Measurements from ENCODE around the gene EPB41.

Gene EPB41

DNA sequence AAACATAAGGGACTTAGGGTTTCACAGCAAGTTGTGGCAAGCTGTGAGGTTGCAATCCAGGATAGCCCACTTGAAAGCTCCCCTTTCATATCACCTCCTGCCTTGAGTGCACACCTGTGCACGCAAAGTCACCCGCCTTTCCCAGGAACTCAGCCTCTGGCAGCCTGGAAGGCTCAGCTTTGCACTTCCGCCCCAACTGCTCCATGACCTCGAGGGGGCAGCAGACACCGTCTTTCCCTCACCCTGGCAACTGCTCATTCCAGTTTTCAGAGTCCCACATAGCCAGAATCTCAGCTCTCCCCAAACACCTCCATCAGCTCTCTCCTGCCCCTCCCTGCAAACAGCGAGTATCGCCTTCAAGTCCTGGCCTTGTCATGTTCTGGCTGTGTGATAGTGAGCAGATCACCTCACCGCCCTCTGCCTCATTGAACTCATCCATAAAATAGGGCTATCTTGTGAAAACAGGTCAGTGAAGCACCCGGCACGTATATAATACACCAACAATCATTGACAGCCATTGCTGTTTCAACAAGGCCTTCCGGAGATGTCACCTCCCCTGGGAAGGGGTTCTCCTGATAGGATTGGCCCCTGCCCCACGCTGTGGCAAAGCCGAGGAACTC is 32.2 kb upstream of the EPB41 start:
- Histone ChIP-seq H3K27me3 (ENCODE audit: control insufficient read depth, insufficient read depth, low read length, poor library complexity, severe bottlenecking) (peaks cover 9% of the 10 kb centered on the region), H3K4me1 (ENCODE audit: control insufficient read depth, insufficient read depth, low read length) (peaks cover 14% of the 10 kb centered on the region), H3K9me3 (ENCODE audit: control insufficient read depth, low read length) (no peaks in the 10 kb centered on the region), H3K27ac (ENCODE audit: insufficient read depth, low read depth, low read length, poor library complexity, severe bottlenecking) (no peak overlapping the region), H3K36me3 (ENCODE audit: control insufficient read depth, insufficient read depth, low read length) (no peaks in the 10 kb centered on the region), H3K4me3 (ENCODE audit: insufficient read depth, low read depth, low read length) (no peak overlapping the region)
- WGBS, 2 experiments: 36 to 38% methylated on average over 13 of the region's 13 CpGs

DNA sequence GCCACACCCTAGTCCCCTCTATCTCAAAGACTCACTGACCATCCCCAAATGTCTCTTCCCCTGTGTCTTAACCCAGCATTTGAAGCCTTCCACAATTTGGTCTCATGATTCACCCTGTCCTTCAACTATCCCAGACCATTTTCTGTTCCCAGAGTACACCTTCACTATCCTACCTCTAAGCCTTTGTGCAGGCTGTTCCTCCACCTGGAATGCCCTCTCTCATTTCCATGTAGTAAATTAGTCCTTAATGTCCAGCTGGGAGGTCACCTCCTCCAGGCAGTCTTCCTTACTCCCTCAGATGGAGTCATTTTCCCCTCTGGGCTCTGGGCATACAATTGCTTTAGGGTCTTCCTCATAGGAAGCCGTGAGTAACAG is 31.1 kb upstream of the EPB41 start:
- Histone ChIP-seq H3K4me1 (ENCODE audit: control insufficient read depth, insufficient read depth, low read length) (peaks cover 14% of the 10 kb centered on the region), H3K27me3 (ENCODE audit: control insufficient read depth, insufficient read depth, low read length, poor library complexity, severe bottlenecking) (peaks cover 20% of the 10 kb centered on the region), H3K4me3 (ENCODE audit: insufficient read depth, low read depth, low read length) (no peak overlapping the region), H3K27ac (ENCODE audit: insufficient read depth, low read depth, low read length, poor library complexity, severe bottlenecking) (no peak overlapping the region), H3K36me3 (ENCODE audit: control insufficient read depth, insufficient read depth, low read length) (no peaks in the 10 kb centered on the region), H3K9me3 (ENCODE audit: control insufficient read depth, low read length) (no peaks in the 10 kb centered on the region)
- WGBS, 2 experiments: 50 to 73% methylated on average over 1 of the region's 1 CpG

GRCh38 chr1:28885472-28885877 is 28.9 kb upstream of the EPB41 start:
- H3K36me3 ChIP-seq (ENCODE audit: control insufficient read depth, insufficient read depth, low read length): no peaks in the 10 kb centered on the region
- no peak overlapping the region for H3K4me3 ChIP-seq (ENCODE audit: insufficient read depth, low read depth, low read length)
- no peak overlapping the region for H3K27ac ChIP-seq (ENCODE audit: insufficient read depth, low read depth, low read length, poor library complexity, severe bottlenecking)
- WGBS, 2 experiments: 81 to 83% methylated on average over 7 of the region's 7 CpGs
- no peaks in the 10 kb centered on the region for H3K9me3 ChIP-seq (ENCODE audit: control insufficient read depth, low read length)
- peaks cover 35% of the 10 kb centered on the region for H3K27me3 ChIP-seq (ENCODE audit: control insufficient read depth, insufficient read depth, low read length, poor library complexity, severe bottlenecking)
- H3K4me1 ChIP-seq (ENCODE audit: control insufficient read depth, insufficient read depth, low read length): peaks cover 14% of the 10 kb centered on the region

DNA sequence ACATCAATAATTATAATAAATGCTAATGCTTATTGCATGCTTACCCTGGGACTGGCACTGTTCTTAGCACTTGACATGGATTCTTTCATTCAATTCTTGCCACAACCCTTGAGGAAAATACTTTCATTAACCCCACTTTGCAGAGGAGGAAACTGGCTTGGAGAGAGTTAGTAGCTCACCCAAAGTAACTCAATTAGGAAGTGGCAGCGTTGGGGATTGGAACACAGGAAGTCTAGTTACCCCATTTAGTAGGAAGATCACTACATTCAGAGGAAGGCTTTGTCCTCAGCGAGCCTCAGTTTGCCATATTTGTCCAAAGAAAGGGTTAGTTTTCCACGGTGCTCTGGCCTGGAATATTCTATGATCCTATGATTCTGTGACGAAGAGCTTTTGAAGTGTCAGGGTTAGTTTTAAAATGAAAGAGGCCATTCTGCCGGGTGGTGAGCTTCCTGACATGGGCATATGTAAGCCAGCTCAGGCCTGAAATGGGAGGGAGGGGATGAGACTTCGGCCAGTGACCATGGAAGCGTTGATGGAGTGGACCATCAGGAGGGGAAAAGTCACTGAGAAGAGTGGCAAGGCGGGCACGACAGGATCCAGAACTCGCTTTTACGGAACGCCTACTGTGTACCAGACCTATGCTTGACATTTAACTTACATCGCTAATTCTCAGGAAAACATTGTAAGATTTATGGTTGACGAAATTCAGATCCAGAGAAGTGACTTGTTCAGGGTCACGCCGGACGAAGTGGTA is 28.2 kb upstream of the EPB41 start:
- H3K27ac ChIP-seq (ENCODE audit: insufficient read depth, low read depth, low read length, poor library complexity, severe bottlenecking): no peak overlapping the region
- peaks cover 14% of the 10 kb centered on the region for H3K4me1 ChIP-seq (ENCODE audit: control insufficient read depth, insufficient read depth, low read length)
- H3K9me3 ChIP-seq (ENCODE audit: control insufficient read depth, low read length): no peaks in the 10 kb centered on the region
- WGBS, 2 experiments: 61 to 65% methylated on average over 17 of the region's 17 CpGs
- no peaks in the 10 kb centered on the region for H3K36me3 ChIP-seq (ENCODE audit: control insufficient read depth, insufficient read depth, low read length)
- peaks cover 35% of the 10 kb centered on the region for H3K27me3 ChIP-seq (ENCODE audit: control insufficient read depth, insufficient read depth, low read length, poor library complexity, severe bottlenecking)
- H3K4me3 ChIP-seq (ENCODE audit: insufficient read depth, low read depth, low read length): peak overlapping the region; percentile 75

DNA sequence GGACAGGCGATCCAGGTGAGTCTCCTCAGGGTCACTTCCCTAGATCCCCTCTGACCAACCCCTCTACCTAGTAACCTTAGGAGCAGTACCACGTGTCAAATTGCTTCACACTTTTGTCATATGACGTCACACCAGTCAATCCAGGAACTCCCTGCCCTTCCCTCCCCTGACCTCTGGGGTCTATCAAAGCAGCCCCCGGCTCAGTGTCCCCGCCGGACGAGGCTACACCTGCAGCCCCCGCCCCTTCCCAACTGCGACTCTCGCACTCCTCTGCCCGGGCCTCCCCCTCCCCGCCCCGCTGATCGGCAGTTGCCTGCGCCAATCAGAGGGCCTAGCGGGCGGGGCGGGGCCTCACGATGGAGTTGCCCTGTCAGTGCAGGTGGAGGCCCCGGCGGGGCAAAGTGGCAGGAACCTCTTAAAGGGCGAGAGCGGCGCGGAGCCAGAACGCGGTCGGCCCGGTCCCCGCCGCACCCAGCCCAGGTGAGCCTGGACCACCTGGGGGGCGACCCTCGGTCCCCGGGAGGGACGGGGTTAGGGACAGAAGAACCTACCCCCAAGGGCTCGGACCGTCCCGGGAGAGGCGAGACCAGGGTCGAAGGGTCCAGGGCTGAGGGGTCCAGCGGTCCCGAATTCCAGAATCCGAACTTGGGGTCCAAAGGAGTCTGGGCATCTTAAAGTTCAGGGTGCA is 27.5 kb upstream of the EPB41 start:
- Histone ChIP-seq H3K4me3 (ENCODE audit: insufficient read depth, low read depth, low read length) (peak overlapping the region; percentile 75), H3K9me3 (ENCODE audit: control insufficient read depth, low read length) (no peaks in the 10 kb centered on the region), H3K27me3 (ENCODE audit: control insufficient read depth, insufficient read depth, low read length, poor library complexity, severe bottlenecking) (peaks cover 35% of the 10 kb centered on the region), H3K27ac (ENCODE audit: insufficient read depth, low read depth, low read length, poor library complexity, severe bottlenecking) (no peak overlapping the region), H3K4me1 (ENCODE audit: control insufficient read depth, insufficient read depth, low read length) (peaks cover 14% of the 10 kb centered on the region), H3K36me3 (ENCODE audit: control insufficient read depth, insufficient read depth, low read length) (no peaks in the 10 kb centered on the region)
- 0 to 1% methylated on average over 43 of the region's 43 CpGs for WGBS, 2 experiments

DNA sequence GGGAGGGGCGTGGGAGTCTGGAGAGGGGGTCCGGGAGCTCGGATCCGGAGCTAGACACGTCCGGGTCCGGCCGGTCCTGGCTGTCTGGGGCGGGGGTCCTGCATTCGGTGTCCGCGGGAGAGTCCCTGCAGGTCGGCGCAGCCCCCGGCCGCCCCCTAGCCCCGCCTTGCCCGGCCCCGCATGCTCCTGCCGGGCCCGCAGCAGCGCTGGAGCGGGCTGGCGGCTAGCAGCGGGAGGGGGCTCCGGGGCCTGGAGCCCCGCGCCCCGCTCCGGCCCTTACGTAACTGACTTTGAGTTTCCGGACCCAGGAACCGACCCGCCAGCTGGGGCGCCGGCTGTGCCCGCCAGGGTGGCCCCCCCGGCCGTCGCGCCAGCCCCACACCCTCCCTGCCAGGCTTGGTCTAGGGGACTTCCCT is 26.9 kb upstream of the EPB41 start:
- Histone ChIP-seq H3K4me3 (ENCODE audit: insufficient read depth, low read depth, low read length) (peak overlapping the region; percentile 75), H3K27me3 (ENCODE audit: control insufficient read depth, insufficient read depth, low read length, poor library complexity, severe bottlenecking) (peaks cover 35% of the 10 kb centered on the region), H3K9me3 (ENCODE audit: control insufficient read depth, low read length) (no peaks in the 10 kb centered on the region), H3K4me1 (ENCODE audit: control insufficient read depth, insufficient read depth, low read length) (peaks cover 14% of the 10 kb centered on the region), H3K27ac (ENCODE audit: insufficient read depth, low read depth, low read length, poor library complexity, severe bottlenecking) (no peak overlapping the region), H3K36me3 (ENCODE audit: control insufficient read depth, insufficient read depth, low read length) (no peaks in the 10 kb centered on the region)
- 0 to 1% methylated on average over 41 of the region's 41 CpGs for WGBS, 2 experiments

DNA sequence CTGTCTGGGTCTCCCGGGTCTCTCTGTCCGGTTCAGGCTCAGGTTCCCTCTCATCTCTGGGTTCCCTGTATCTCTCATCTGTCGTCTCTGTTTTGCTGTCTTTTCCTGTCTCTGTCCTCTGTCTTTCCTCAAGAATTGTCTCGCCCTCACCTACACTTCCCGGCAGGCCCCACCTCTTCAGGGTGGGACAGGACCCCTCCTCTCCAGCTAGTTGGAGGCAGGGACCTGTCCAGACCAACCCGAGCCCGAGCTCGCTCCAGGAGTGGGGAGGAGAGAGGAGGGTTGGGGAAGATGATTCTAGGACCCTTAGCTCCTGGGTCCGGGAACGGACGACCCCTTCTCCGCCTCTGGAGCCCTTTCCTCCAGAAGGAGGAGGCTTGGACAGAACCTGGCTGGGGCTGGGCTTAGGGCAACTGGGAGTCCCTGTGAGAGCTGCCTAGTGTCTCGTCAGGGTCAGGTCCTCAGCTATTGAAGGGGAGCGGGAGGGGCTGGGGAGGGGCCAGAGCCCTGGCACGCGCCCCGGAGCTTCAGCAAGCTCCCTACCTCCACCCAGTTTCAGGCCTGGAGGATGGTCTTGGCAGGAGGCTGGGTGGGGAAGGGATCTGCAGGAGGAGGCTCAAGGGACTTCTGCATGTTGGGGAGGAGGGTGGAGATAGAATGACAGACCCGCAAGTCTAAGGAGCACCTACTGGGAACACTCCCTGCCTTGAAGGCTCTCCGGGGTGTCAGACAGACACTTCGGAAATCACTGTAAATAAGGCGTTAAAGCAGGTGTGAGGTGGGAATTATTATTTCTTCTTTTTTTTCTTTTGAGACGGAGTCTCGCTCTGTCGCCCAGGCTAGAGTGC is 26.3 kb upstream of the EPB41 start:
- WGBS, 2 experiments: 23 to 25% methylated on average over 24 of the region's 24 CpGs
- H3K9me3 ChIP-seq (ENCODE audit: control insufficient read depth, low read length): no peaks in the 10 kb centered on the region

DNA sequence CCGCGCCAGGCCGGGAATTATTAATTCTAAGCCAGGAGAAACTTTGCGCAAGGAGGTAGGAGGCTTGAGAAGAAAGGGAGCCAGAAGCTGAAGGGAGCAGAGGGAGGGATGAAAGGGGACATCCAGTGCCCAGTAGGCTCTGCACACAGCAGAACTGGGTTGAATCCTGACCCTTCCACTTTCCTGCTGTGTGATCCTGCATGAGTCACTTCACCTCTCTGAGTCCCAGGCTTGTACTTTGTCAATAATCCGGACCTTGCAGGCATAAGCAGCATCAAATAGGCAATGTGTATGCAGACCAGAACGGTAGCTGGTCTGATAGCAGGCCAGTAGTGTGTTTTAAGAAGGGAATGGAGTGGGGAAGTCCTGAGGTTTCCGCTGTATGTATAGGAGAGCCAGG is 25.5 kb upstream of the EPB41 start:
- 93% methylated on average over 7 of the region's 7 CpGs for WGBS, 2 experiments
- Histone ChIP-seq H3K36me3 (ENCODE audit: control insufficient read depth, insufficient read depth, low read length) (no peaks in the 10 kb centered on the region), H3K4me1 (ENCODE audit: control insufficient read depth, insufficient read depth, low read length) (peaks cover 11% of the 10 kb centered on the region), H3K4me3 (ENCODE audit: insufficient read depth, low read depth, low read length) (no peak overlapping the region), H3K9me3 (ENCODE audit: control insufficient read depth, low read length) (no peaks in the 10 kb centered on the region), H3K27ac (ENCODE audit: insufficient read depth, low read depth, low read length, poor library complexity, severe bottlenecking) (no peak overlapping the region), H3K27me3 (ENCODE audit: control insufficient read depth, insufficient read depth, low read length, poor library complexity, severe bottlenecking) (peaks cover 35% of the 10 kb centered on the region)

More for the DNA sequence above, 26.3 kb upstream of the EPB41 start:
- Histone ChIP-seq H3K27me3 (ENCODE audit: control insufficient read depth, insufficient read depth, low read length, poor library complexity, severe bottlenecking) (peaks cover 35% of the 10 kb centered on the region), H3K36me3 (ENCODE audit: control insufficient read depth, insufficient read depth, low read length) (no peaks in the 10 kb centered on the region), H3K4me1 (ENCODE audit: control insufficient read depth, insufficient read depth, low read length) (peaks cover 14% of the 10 kb centered on the region), H3K4me3 (ENCODE audit: insufficient read depth, low read depth, low read length) (peak overlapping the region; percentile 75), H3K27ac (ENCODE audit: insufficient read depth, low read depth, low read length, poor library complexity, severe bottlenecking) (no peak overlapping the region)

DNA sequence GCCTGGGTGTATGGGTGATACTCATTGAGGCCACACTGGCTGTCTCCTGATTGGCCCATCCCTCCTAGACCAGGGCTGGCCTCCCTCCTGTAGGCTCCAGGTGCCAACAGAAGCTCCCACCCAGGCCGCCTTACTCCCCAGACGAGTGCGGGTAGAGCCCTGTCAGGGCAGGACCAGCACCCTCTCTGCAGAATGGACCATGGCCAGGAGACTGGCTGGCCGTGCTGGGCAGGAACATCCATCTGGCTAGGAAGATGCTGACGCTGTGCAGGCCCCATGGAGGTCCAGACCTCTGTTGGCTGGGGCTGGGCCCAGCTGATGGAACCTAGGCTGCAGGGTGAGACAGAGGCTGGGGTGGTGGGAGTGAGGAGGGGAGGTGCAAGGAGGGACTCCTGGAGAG is 25.0 kb upstream of the EPB41 start:
- H3K36me3 ChIP-seq (ENCODE audit: control insufficient read depth, insufficient read depth, low read length): no peaks in the 10 kb centered on the region
- H3K4me3 ChIP-seq (ENCODE audit: insufficient read depth, low read depth, low read length): no peak overlapping the region
- H3K4me1 ChIP-seq (ENCODE audit: control insufficient read depth, insufficient read depth, low read length): peaks cover 7% of the 10 kb centered on the region
- H3K27me3 ChIP-seq (ENCODE audit: control insufficient read depth, insufficient read depth, low read length, poor library complexity, severe bottlenecking): peaks cover 35% of the 10 kb centered on the region
- H3K9me3 ChIP-seq (ENCODE audit: control insufficient read depth, low read length): no peaks in the 10 kb centered on the region
- 95 to 96% methylated on average over 5 of the region's 5 CpGs for WGBS, 2 experiments
- H3K27ac ChIP-seq (ENCODE audit: insufficient read depth, low read depth, low read length, poor library complexity, severe bottlenecking): no peak overlapping the region

All from ectodermal cell (in vitro differentiated cells).